Thoracic aorta (tissue), 2 donors: ENCODE results near the gene PNMA6E. TPM values are rescaled to one million over a fixed set of nuclear protein-coding genes. Genes with fewer than 3 reads are reported as not detected.
"Not testable (repeated sequence)": the region's sequence is repeated elsewhere in the genome, so short reads cannot be mapped to it uniquely, and the experiment has no call there.

Experiments used
- ATAC-seq: fragments of 150-250 bp; one replicate; pipeline ENCODE4 v1.8.0; 2017; ENCODE audit warnings: low read depth; ENCODE audit not compliant: insufficient number of reproducible peaks, low FRiP score
- DNase-seq: peaks from one replicate; pipeline ENCODE4 v3.0.0-alpha.2; 2020; ENCODE audit warnings: low spot score
- H3K27ac ChIP-seq, 2 donors: fragments of 200-600 bp; sonication (generic); 1 replicate in 1 of 2; 2 replicates in 1 of 2; pipeline ENCODE4 v1.5.1; 2016; ENCODE audit warnings: mild to moderate bottlenecking in 2 of 2, moderate library complexity in 2 of 2
- H3K27me3 ChIP-seq: fragments of 200-600 bp; sonication (generic); replicated peaks from 2 replicates; pipeline ENCODE4 v1.6.0; 2016; ENCODE audit warnings: mild to moderate bottlenecking; ENCODE audit not compliant: insufficient read depth
- H3K36me3 ChIP-seq: fragments of 200-600 bp; sonication (generic); one replicate; pipeline ENCODE4 v1.5.1; 2016
- H3K4me1 ChIP-seq, 2 donors: fragments of 200-600 bp; sonication (generic); 1 replicate in 1 of 2; 2 replicates in 1 of 2; pipeline versions ENCODE4 v1.5.1 to v1.6.0; 2016; ENCODE audit warnings: low read depth in 2 of 2, mild to moderate bottlenecking in 1 of 2; ENCODE audit not compliant: control insufficient read depth in 1 of 2
- H3K4me3 ChIP-seq: fragments of 200-600 bp; sonication (generic); 2 replicates; pipeline ENCODE4 v1.5.1; 2016; ENCODE audit warnings: mild to moderate bottlenecking
- H3K9me3 ChIP-seq: fragments of 200-600 bp; sonication (generic); 2 replicates; pipeline ENCODE4 v1.5.1; 2016
- CTCF ChIP-seq: fragments of 200-600 bp; sonication (generic); IDR thresholded peaks from one replicate; pipeline ENCODE4 v1.5.1; 2019; ENCODE audit warnings: antibody characterized with exemption
- total RNA-seq, 2 donors: library from RNA; depleted of rRNA; stranded (reverse); fragments of >200 nt; gene quantifications; one replicate each; pipeline versions ENCODE4 v1.1.0 to v1.2.3, GENCODE V29; 2016

Gene PNMA6E
- total RNA-seq, 2 donors from 2014 or later: not detected

GRCh38 chrX:153387987-153388721, 13.0 kb downstream of the PNMA6E start:
- Histone ChIP-seq H3K27ac (no peak overlapping the region), H3K4me1 (no peaks in the 10 kb centered on the region), H3K9me3 (no peaks in the 10 kb centered on the region), H3K36me3 (no peaks in the 10 kb centered on the region), H3K4me3 (no peak overlapping the region), H3K27me3 (no peaks in the 10 kb centered on the region)
- no peak for TF ChIP-seq CTCF
- DNase-seq: no peak
- no peak for ATAC-seq

- no peaks in the 10 kb centered on the region for H3K9me3 ChIP-seq
- no peak for DNase-seq
- no peak for ATAC-seq
- H3K36me3 ChIP-seq: no peaks in the 10 kb centered on the region
- H3K27me3 ChIP-seq: no peaks in the 10 kb centered on the region
- no peak overlapping the region for H3K27ac ChIP-seq
- no peaks in the 10 kb centered on the region for H3K4me1 ChIP-seq
- no peak for TF ChIP-seq CTCF
- H3K4me3 ChIP-seq: no peak overlapping the region
These were observed 13.8 kb downstream of the PNMA6E start for GRCh38 chrX:153387345-153387744.

GRCh38 chrX:153386097-153386496, 15.1 kb downstream of the PNMA6E start:
- TF ChIP-seq CTCF: no peak
- no peaks in the 10 kb centered on the region for H3K36me3 ChIP-seq
- no peaks in the 10 kb centered on the region for H3K9me3 ChIP-seq
- H3K4me3 ChIP-seq: no peak overlapping the region
- H3K27me3 ChIP-seq: no peaks in the 10 kb centered on the region
- DNase-seq (no peak), ATAC-seq (no peak)
- H3K4me1 ChIP-seq: no peaks in the 10 kb centered on the region
- H3K27ac ChIP-seq: no peak overlapping the region

GRCh38 chrX:153384973-153385372, 16.2 kb downstream of the PNMA6E start:
- not testable (repeated sequence) for DNase-seq, H3K27me3 ChIP-seq, H3K4me3 ChIP-seq, H3K9me3 ChIP-seq, H3K36me3 ChIP-seq, H3K4me1 ChIP-seq, H3K27ac ChIP-seq, ATAC-seq

GRCh38 chrX:153384390-153384789, 16.8 kb downstream of the PNMA6E start:
- TF ChIP-seq CTCF: no peak
- Histone ChIP-seq H3K9me3 (no peaks in the 10 kb centered on the region), H3K27ac (no peak overlapping the region), H3K4me3 (no peak overlapping the region), H3K27me3 (no peaks in the 10 kb centered on the region), H3K4me1 (no peaks in the 10 kb centered on the region), H3K36me3 (no peaks in the 10 kb centered on the region)
- DNase-seq: no peak
- no peak for ATAC-seq
